GM21576 (cell line): Measurements from ENCODE around the gene NRK.
"Not testable (repeated sequence)": the region's sequence is repeated elsewhere in the genome, so short reads cannot be mapped to it uniquely, and the experiment has no call there.

ENCODE experiments used
- ATAC-seq: cut with Tn5 transposase; IDR thresholded peaks from one replicate; pipeline ENCODE4 v1.9.1; 2021; ENCODE audit warnings: mild to moderate bottlenecking, moderate library complexity; ENCODE audit not compliant: unreplicated experiment

The NRK gene

GRCh38 chrX:105882581-105883275 lies 60.4 kb downstream of the NRK start:
- no peak for ATAC-seq

- no peak for ATAC-seq
Observed at GRCh38 chrX:105894721-105895120, 72.4 kb downstream of the NRK start.

- no peak for ATAC-seq
Observed at GRCh38 chrX:105909576-105909975, 87.2 kb downstream of the NRK start.

DNA sequence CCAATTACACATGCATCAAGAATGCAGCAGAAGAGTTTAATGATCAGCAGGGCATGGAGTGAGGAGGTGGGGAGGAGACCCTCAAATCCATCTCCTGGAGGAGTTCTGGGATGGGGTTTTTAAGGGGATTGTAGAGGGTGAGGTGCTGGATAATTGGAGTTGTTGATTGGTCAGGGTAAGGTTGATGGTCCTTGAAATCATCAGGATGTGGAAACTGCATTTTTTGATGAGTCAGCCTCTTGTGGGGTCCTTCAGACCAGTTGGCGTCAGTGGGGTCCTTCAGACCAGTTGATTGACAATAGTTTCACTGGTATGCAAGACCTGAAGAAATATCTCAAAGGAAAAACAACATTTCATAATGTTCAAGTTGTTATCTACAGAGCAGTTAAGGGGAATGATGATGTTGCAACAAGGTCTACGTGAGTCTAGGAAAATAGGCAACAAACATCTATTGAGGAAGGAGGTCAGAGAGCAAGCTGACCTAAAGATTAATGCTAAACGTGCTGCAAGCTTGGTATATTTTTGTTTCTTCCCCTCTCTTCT lies 88.3 kb downstream of the NRK start:
- ATAC-seq, result no peak

DNA sequence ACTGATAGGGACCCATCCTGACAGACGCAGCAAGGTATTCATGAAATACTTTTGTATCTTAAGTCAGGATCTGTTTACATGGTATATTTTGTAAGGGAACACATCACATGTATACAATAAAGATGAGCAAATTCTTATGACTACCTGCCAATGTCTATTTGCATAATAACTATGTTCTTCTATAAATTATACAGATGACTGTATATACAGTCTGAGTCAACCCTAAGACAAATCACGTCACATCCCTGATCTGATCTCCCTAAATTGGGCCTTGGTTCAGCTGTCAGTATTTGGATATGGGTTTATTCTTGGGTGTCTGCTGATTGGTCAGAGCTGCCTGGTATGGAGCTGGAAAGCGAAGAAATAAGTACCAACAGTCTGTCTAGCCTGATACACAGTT lies 122.9 kb downstream of the NRK start:
- no peak for ATAC-seq

DNA sequence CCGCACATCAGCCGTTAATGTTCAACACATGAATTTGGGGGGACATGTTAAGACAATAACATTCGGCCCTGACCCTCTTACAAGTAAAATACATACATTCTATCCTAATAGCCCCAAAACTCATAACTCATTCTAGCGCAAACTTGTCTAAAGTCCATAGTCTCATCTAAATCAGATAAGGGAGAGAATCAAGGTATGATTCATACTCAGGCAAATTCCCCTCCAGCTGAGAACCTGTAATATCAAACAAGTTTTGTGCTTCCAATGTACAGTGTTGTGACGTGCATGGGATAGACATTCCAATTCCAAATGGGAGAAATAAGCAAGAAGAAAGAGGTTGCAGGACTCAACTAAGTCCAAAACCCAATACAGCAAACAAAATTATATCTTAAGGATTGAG lies 147.1 kb downstream of the NRK start:
- ATAC-seq, result no peak

DNA sequence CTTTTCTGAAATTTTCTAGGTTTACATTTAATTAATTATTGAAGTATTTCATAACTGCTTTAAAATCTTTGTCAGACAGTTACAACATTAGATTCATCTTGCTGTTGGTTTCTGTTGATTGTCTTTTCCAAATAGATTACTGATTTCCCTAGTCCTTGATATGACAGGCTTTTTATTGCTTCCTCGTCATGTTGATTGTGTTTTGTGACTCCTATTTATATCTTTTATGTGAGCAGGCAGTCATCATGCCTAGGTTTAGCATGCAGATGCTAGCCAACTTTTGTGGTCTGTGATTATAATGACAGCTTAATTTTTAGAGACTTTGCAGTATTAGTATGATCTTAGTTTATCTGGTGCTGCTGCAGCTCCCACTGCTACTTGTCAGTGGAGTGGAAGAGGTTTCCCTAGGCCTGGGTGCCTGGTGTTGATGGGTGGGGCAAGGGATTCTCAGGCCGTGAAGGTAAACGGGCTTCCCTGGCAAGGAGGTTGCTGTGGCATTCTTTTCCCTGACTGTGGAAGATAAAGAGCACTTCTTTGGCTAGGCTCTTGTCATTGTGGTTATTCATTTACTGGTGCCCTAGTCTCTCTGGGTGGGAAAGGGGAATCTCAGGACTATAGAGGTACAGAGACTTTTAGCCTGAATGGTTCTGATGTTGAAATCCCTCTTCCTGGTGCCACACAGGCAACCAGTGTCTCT lies 150.5 kb downstream of the NRK start:
- ATAC-seq, result no peak

GRCh38 chrX:105973387-105973739 lies 151.0 kb downstream of the NRK start:
- no peak for ATAC-seq

GRCh38 chrX:105975382-105975781 lies 153.0 kb downstream of the NRK start:
- no peak for ATAC-seq

GRCh38 chrX:105981772-105982485 lies 159.6 kb downstream of the NRK start:
- ATAC-seq, result no peak

DNA sequence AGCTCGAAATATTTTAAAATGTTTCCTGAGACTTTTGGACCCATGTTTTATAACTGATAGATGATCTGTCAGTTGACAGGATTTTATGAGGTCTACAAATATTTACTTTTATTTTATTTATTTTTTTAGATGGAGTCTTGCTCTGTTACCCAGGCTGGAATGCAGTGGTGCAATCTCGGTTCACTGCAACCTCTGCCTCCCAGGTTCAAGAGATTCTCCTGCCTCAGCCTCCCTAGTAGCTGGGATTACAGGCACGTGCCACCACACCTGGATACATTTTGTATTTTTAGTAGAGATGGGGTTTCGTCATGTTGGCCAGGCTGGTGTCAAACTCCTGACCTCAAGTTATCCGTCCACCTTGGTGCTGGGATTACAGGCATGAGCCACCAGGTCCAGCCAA lies 166.1 kb downstream of the NRK start:
- not testable (repeated sequence) for ATAC-seq

- no peak for ATAC-seq
Observed at GRCh38 chrX:105999294-105999693, 177.0 kb downstream of the NRK start.

DNA sequence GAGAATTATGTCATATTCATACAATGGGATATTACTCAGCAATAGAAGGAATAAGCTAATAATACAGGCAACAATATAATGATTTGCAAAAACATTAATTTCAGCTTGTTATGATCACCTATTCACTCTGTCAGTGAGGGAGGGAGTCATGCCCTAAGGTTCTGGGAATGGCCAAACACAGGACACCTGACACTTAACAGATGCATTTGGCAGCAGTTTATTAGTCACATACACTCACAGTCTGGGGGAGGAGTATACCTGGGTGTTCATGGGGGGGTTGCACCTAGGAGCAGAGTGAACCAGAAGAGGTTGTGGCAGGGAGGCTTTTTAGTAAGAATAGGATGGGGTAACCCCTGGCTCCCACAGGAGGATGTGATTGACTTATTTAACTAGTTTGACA lies 177.9 kb downstream of the NRK start:
- ATAC-seq, result no peak

DNA sequence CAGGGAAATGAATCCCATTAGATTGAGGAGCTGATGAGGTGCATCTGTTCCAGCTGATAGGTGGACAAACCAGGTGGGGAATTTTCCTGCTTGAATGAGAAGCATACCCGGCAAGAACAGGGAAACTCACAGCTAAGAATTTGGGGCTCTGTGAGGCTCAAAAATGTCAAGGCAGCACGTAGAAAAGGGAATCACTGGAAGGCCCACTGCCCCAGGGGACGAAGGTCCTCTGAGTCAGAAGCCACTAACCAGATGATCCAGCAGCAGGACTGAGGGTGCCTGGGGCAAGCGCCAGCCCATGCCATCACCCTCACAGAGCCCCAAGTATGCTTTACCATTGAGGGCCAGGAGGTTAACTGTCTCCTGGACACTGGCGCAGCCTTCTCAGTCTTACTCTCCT lies 178.3 kb downstream of the NRK start:
- not testable (repeated sequence) for ATAC-seq

DNA sequence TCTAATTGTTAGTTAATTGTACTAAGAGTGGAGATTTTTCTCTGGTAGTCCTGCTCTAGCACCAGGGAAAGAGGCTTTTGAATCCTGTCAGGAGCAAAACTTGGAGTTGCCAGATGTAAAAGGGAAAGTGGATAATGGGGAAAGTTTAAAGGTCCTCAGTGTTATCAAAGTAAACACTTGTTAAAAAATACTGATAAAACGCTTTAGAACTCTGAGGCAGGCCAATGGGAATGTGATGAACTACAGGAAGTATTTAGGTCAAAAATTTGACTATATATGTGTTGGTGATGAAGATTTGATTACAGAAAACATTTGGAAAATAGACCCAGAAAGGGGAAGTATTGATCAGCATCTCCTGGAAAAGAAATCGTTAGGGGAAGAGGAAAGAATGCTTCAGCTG lies 183.3 kb downstream of the NRK start:
- ATAC-seq, result no peak

GRCh38 chrX:106007815-106008214 lies 185.5 kb downstream of the NRK start:
- no peak for ATAC-seq
